ENCODE data around the gene SUGP2.

The SUGP2 gene

GRCh38 chr19:19064811-19065745 is 31.8 kb upstream of the SUGP2 start:
- no peak overlapping the region for H3K27ac ChIP-seq (ENCODE audit: low read depth, low read length)
- H3K9ac ChIP-seq (ENCODE audit: low read length), result peak overlapping the region; percentile 66
- no peaks in the 10 kb centered on the region for H3K36me3 ChIP-seq (ENCODE audit: control insufficient read depth, insufficient read depth, low read length)
- H3K4me1 ChIP-seq (ENCODE audit: control insufficient read depth, insufficient read depth, low read length), result peaks cover 6% of the 10 kb centered on the region
- H3K27me3 ChIP-seq (ENCODE audit: control insufficient read depth, insufficient read depth, low read length), result no peaks in the 10 kb centered on the region
- peak overlapping the region; percentile 91 for H3K4me3 ChIP-seq (ENCODE audit: low read length)

- peaks cover 3% of the 10 kb centered on the region for H3K36me3 ChIP-seq (ENCODE audit: control insufficient read depth, insufficient read depth, low read length)
- peak overlapping the region; percentile 38 for H3K9ac ChIP-seq (ENCODE audit: low read length)
- H3K27ac ChIP-seq (ENCODE audit: low read depth, low read length), result no peak overlapping the region
- no peaks in the 10 kb centered on the region for H3K27me3 ChIP-seq (ENCODE audit: control insufficient read depth, insufficient read depth, low read length)
- peak overlapping the region; percentile 91 for H3K4me3 ChIP-seq (ENCODE audit: low read length)
- peaks cover 6% of the 10 kb centered on the region for H3K4me1 ChIP-seq (ENCODE audit: control insufficient read depth, insufficient read depth, low read length)
These were observed 30.9 kb upstream of the SUGP2 start for GRCh38 chr19:19064098-19064722.

GRCh38 chr19:19063183-19064097 is 30.1 kb upstream of the SUGP2 start, which contains the start of gene SLC25A42:
TSS of gene SLC25A42 (plus strand) at chr19:19063994. CDS start at chr19:19096125, 32,131 bp downstream.
- Histone ChIP-seq H3K9ac (ENCODE audit: low read length) (peak within 1 kb of the TSS; percentile 66), H3K4me1 (ENCODE audit: control insufficient read depth, insufficient read depth, low read length) (peaks cover 6% of the 10 kb centered on the region), H3K27ac (ENCODE audit: low read depth, low read length) (peak within 1 kb of the TSS; percentile 34), H3K36me3 (ENCODE audit: control insufficient read depth, insufficient read depth, low read length) (peaks cover 3% of the 10 kb centered on the region), H3K27me3 (ENCODE audit: control insufficient read depth, insufficient read depth, low read length) (no peaks in the 10 kb centered on the region), H3K4me3 (ENCODE audit: low read length) (peak within 1 kb of the TSS; percentile 91)

- peak overlapping the region; percentile 34 for H3K27ac ChIP-seq (ENCODE audit: low read depth, low read length)
- peak overlapping the region; percentile 91 for H3K4me3 ChIP-seq (ENCODE audit: low read length)
- peaks cover 6% of the 10 kb centered on the region for H3K4me1 ChIP-seq (ENCODE audit: control insufficient read depth, insufficient read depth, low read length)
- H3K9ac ChIP-seq (ENCODE audit: low read length), result peak overlapping the region; percentile 25
- H3K36me3 ChIP-seq (ENCODE audit: control insufficient read depth, insufficient read depth, low read length), result peaks cover 3% of the 10 kb centered on the region
- H3K27me3 ChIP-seq (ENCODE audit: control insufficient read depth, insufficient read depth, low read length), result no peaks in the 10 kb centered on the region
These were observed 29.3 kb upstream of the SUGP2 start for GRCh38 chr19:19062454-19063182.

GRCh38 chr19:19061506-19061905 is 28.2 kb upstream of the SUGP2 start:
- Histone ChIP-seq H3K36me3 (ENCODE audit: control insufficient read depth, insufficient read depth, low read length) (peaks cover 12% of the 10 kb centered on the region), H3K4me3 (ENCODE audit: low read length) (no peak overlapping the region), H3K27ac (ENCODE audit: low read depth, low read length) (no peak overlapping the region), H3K9ac (ENCODE audit: low read length) (no peak overlapping the region), H3K27me3 (ENCODE audit: control insufficient read depth, insufficient read depth, low read length) (no peaks in the 10 kb centered on the region), H3K4me1 (ENCODE audit: control insufficient read depth, insufficient read depth, low read length) (peaks cover 6% of the 10 kb centered on the region)

GRCh38 chr19:19059837-19060611 is 26.7 kb upstream of the SUGP2 start:
- Histone ChIP-seq H3K9ac (ENCODE audit: low read length) (no peak overlapping the region), H3K36me3 (ENCODE audit: control insufficient read depth, insufficient read depth, low read length) (peaks cover 20% of the 10 kb centered on the region), H3K27ac (ENCODE audit: low read depth, low read length) (no peak overlapping the region), H3K4me3 (ENCODE audit: low read length) (no peak overlapping the region), H3K27me3 (ENCODE audit: control insufficient read depth, insufficient read depth, low read length) (no peaks in the 10 kb centered on the region), H3K4me1 (ENCODE audit: control insufficient read depth, insufficient read depth, low read length) (peaks cover 6% of the 10 kb centered on the region)

- no peak overlapping the region for H3K4me3 ChIP-seq (ENCODE audit: low read length)
- H3K9ac ChIP-seq (ENCODE audit: low read length), result no peak overlapping the region
- H3K27me3 ChIP-seq (ENCODE audit: control insufficient read depth, insufficient read depth, low read length), result no peaks in the 10 kb centered on the region
- peaks cover 24% of the 10 kb centered on the region for H3K36me3 ChIP-seq (ENCODE audit: control insufficient read depth, insufficient read depth, low read length)
- H3K27ac ChIP-seq (ENCODE audit: low read depth, low read length), result no peak overlapping the region
- H3K4me1 ChIP-seq (ENCODE audit: control insufficient read depth, insufficient read depth, low read length), result no peaks in the 10 kb centered on the region
These were observed 25.9 kb upstream of the SUGP2 start for GRCh38 chr19:19059018-19059836.

- Histone ChIP-seq H3K9ac (ENCODE audit: low read length) (no peak overlapping the region), H3K4me3 (ENCODE audit: low read length) (no peak overlapping the region), H3K27ac (ENCODE audit: low read depth, low read length) (no peak overlapping the region), H3K4me1 (ENCODE audit: control insufficient read depth, insufficient read depth, low read length) (no peaks in the 10 kb centered on the region), H3K27me3 (ENCODE audit: control insufficient read depth, insufficient read depth, low read length) (no peaks in the 10 kb centered on the region), H3K36me3 (ENCODE audit: control insufficient read depth, insufficient read depth, low read length) (peaks cover 24% of the 10 kb centered on the region)
These were observed 24.4 kb upstream of the SUGP2 start for GRCh38 chr19:19057720-19058119.

GRCh38 chr19:19057317-19057716 is 24.0 kb upstream of the SUGP2 start:
- Histone ChIP-seq H3K36me3 (ENCODE audit: control insufficient read depth, insufficient read depth, low read length) (peaks cover 24% of the 10 kb centered on the region), H3K9ac (ENCODE audit: low read length) (no peak overlapping the region), H3K27me3 (ENCODE audit: control insufficient read depth, insufficient read depth, low read length) (no peaks in the 10 kb centered on the region), H3K4me3 (ENCODE audit: low read length) (no peak overlapping the region), H3K4me1 (ENCODE audit: control insufficient read depth, insufficient read depth, low read length) (no peaks in the 10 kb centered on the region), H3K27ac (ENCODE audit: low read depth, low read length) (no peak overlapping the region)

- H3K36me3 ChIP-seq (ENCODE audit: control insufficient read depth, insufficient read depth, low read length), result peaks cover 24% of the 10 kb centered on the region
- H3K9ac ChIP-seq (ENCODE audit: low read length), result no peak overlapping the region
- no peak overlapping the region for H3K4me3 ChIP-seq (ENCODE audit: low read length)
- no peaks in the 10 kb centered on the region for H3K4me1 ChIP-seq (ENCODE audit: control insufficient read depth, insufficient read depth, low read length)
- no peaks in the 10 kb centered on the region for H3K27me3 ChIP-seq (ENCODE audit: control insufficient read depth, insufficient read depth, low read length)
- no peak overlapping the region for H3K27ac ChIP-seq (ENCODE audit: low read depth, low read length)
These were observed 23.4 kb upstream of the SUGP2 start for GRCh38 chr19:19056636-19057275.

All from rectal smooth muscle tissue (tissue), 1 donor.